ENCODE data around the gene GPR34.

The GPR34 gene

GRCh38 chrX:41693024-41693423 is 4.3 kb downstream of the GPR34 start:
- no peaks in the 10 kb centered on the region for H3K36me3 ChIP-seq (ENCODE audit: insufficient read depth, low read length)
- no peak for TF ChIP-seq EZH2phosphoT487 (IDR thresholded peaks at IDR 0.05; ENCODE audit: borderline replicate concordance)
- TF ChIP-seq CTCF (conservative IDR thresholded peaks at IDR 0.05; ENCODE audit: low read length): no peak
- H3K4me2 ChIP-seq (ENCODE audit: low read depth, low read length, poor library complexity, severe bottlenecking): no peak overlapping the region
- no peaks in the 10 kb centered on the region for H3K9me2 ChIP-seq (replicated peaks; ENCODE audit: low read depth, low read length)
- no peak overlapping the region for H3K4me3 ChIP-seq (ENCODE audit: low read length, poor library complexity, severe bottlenecking)
- H3K4me1 ChIP-seq (ENCODE audit: insufficient read depth, low read length, poor library complexity, severe bottlenecking): peaks cover 3% of the 10 kb centered on the region
- no peaks in the 10 kb centered on the region for H3K27me3 ChIP-seq (ENCODE audit: insufficient read depth, low read length, poor library complexity, severe bottlenecking)
- no peak overlapping the region for H3K9ac ChIP-seq (ENCODE audit: low read depth, low read length, poor library complexity, severe bottlenecking)
- H3K9me3 ChIP-seq (ENCODE audit: insufficient read depth, low read depth, low read length): no peaks in the 10 kb centered on the region
- H4K20me1 ChIP-seq (ENCODE audit: insufficient read depth, low read length, poor library complexity, severe bottlenecking): no peaks in the 10 kb centered on the region
- H3K79me2 ChIP-seq (ENCODE audit: insufficient read depth, low read length): no peaks in the 10 kb centered on the region
- no peak overlapping the region for H2AFZ ChIP-seq (ENCODE audit: low read length)
- no peaks in the 10 kb centered on the region for H3F3A ChIP-seq (ENCODE audit: low read depth)

- Histone ChIP-seq H3K4me2 (ENCODE audit: low read depth, low read length, poor library complexity, severe bottlenecking) (no peak overlapping the region), H3K9me3 (ENCODE audit: insufficient read depth, low read depth, low read length) (no peaks in the 10 kb centered on the region), H3K4me3 (ENCODE audit: low read length, poor library complexity, severe bottlenecking) (no peak overlapping the region), H3K27me3 (ENCODE audit: insufficient read depth, low read length, poor library complexity, severe bottlenecking) (no peaks in the 10 kb centered on the region), H3F3A (ENCODE audit: low read depth) (no peaks in the 10 kb centered on the region), H3K4me1 (ENCODE audit: insufficient read depth, low read length, poor library complexity, severe bottlenecking) (peaks cover 5% of the 10 kb centered on the region), H4K20me1 (ENCODE audit: insufficient read depth, low read length, poor library complexity, severe bottlenecking) (no peaks in the 10 kb centered on the region), H3K79me2 (ENCODE audit: insufficient read depth, low read length) (no peaks in the 10 kb centered on the region), H2AFZ (ENCODE audit: low read length) (no peak overlapping the region), H3K9ac (ENCODE audit: low read depth, low read length, poor library complexity, severe bottlenecking) (no peak overlapping the region), H3K36me3 (ENCODE audit: insufficient read depth, low read length) (no peaks in the 10 kb centered on the region), H3K9me2 (replicated peaks; ENCODE audit: low read depth, low read length) (no peaks in the 10 kb centered on the region)
- no peak for TF ChIP-seq CTCF (conservative IDR thresholded peaks at IDR 0.05; ENCODE audit: low read length)
Observed at GRCh38 chrX:41695426-41695825, 6.7 kb downstream of the GPR34 start.

- Histone ChIP-seq H3K9me3 (ENCODE audit: insufficient read depth, low read depth, low read length) (no peaks in the 10 kb centered on the region), H3K36me3 (ENCODE audit: insufficient read depth, low read length) (no peaks in the 10 kb centered on the region), H3K4me1 (ENCODE audit: insufficient read depth, low read length, poor library complexity, severe bottlenecking) (peaks cover 7% of the 10 kb centered on the region), H3K4me2 (ENCODE audit: low read depth, low read length, poor library complexity, severe bottlenecking) (no peak overlapping the region), H3K4me3 (ENCODE audit: low read length, poor library complexity, severe bottlenecking) (no peak overlapping the region), H3K9ac (ENCODE audit: low read depth, low read length, poor library complexity, severe bottlenecking) (no peak overlapping the region), H2AFZ (ENCODE audit: low read length) (no peak overlapping the region), H3F3A (ENCODE audit: low read depth) (no peaks in the 10 kb centered on the region; the same call in 1 of the 2 replicates), H4K20me1 (ENCODE audit: insufficient read depth, low read length, poor library complexity, severe bottlenecking) (no peaks in the 10 kb centered on the region), H3K27me3 (ENCODE audit: insufficient read depth, low read length, poor library complexity, severe bottlenecking) (no peaks in the 10 kb centered on the region), H3K79me2 (ENCODE audit: insufficient read depth, low read length) (no peaks in the 10 kb centered on the region), H3K9me2 (replicated peaks; ENCODE audit: low read depth, low read length) (no peaks in the 10 kb centered on the region)
- no peak for TF ChIP-seq EZH2phosphoT487 (IDR thresholded peaks at IDR 0.05; ENCODE audit: borderline replicate concordance)
- TF ChIP-seq CTCF (conservative IDR thresholded peaks at IDR 0.05; ENCODE audit: low read length): no peak
Observed at GRCh38 chrX:41703574-41704029, 14.8 kb downstream of the GPR34 start.

All from Loucy (cell line).